Calu3 (cell line): Measurements from ENCODE around the gene SORCS1. TPM values are rescaled to one million over a fixed set of nuclear protein-coding genes. Genes with fewer than 3 reads are reported as not detected.

Experiments
- BruUV-seq: library from RNA; stranded (reverse); fragments of 400-500 nt; replicated peaks from 2 replicates; lab custom pipeline; 2021; lab: Mats Ljungman, UMichigan
- CTCF ChIA-PET: fragments of 300-600 bp; sonication (Branson Sonifier 250); formaldehyde crosslinking; loops from one replicate; lab custom pipeline; 2022; ENCODE audit warnings: antibody characterized with exemption; lab: Charles Lee
- DNase-seq: peaks from one replicate; pipeline ENCODE4 v3.0.0; 2022
- H3K27ac Mint-ChIP-seq: one replicate; pipeline ENCODE4 v1.8.0; 2022; ENCODE audit warnings: mixed read lengths; ENCODE audit not compliant: unreplicated experiment
- H3K27me3 Mint-ChIP-seq: one replicate; pipeline ENCODE4 v1.8.0; 2022; ENCODE audit warnings: mixed read lengths; ENCODE audit not compliant: unreplicated experiment
- H3K36me3 Mint-ChIP-seq: one replicate; pipeline ENCODE4 v1.8.0; 2022; ENCODE audit warnings: mild to moderate bottlenecking, moderate library complexity, mixed read lengths; ENCODE audit not compliant: insufficient read depth, unreplicated experiment
- H3K4me1 Mint-ChIP-seq: one replicate; pipeline ENCODE4 v1.8.0; 2022; ENCODE audit warnings: mild to moderate bottlenecking, low read depth, mixed read lengths; ENCODE audit not compliant: unreplicated experiment
- H3K4me3 Mint-ChIP-seq: one replicate; pipeline ENCODE4 v1.8.0; 2022; ENCODE audit warnings: mild to moderate bottlenecking, low read depth, moderate library complexity, mixed read lengths; ENCODE audit not compliant: unreplicated experiment
- H3K9me3 Mint-ChIP-seq: one replicate; pipeline ENCODE4 v1.8.0; 2022; ENCODE audit warnings: low read depth, mixed read lengths; ENCODE audit not compliant: unreplicated experiment
- CTCF ChIP-seq: fragments of 200-600 bp; IDR thresholded peaks from one replicate; pipeline ENCODE4 v1.8.0; 2022; ENCODE audit warnings: antibody characterized with exemption; ENCODE audit not compliant: unreplicated experiment
- intact Hi-C: fragments of 100-400 bp; cut with micrococcal nuclease; formaldehyde crosslinking; loops from one replicate; pipeline ENCODE4 v1.10.0; 2022; ENCODE audit not compliant: unreplicated experiment
- total RNA-seq: library from RNA; stranded (reverse); gene quantifications from 2 replicates; pipeline ENCODE4 v1.2.3, GENCODE V29; 2022

SORCS1 gene
- total RNA-seq, 1 experiment from 2014 or later: not detected

- DNase-seq: no peak
- intact Hi-C loops: no loop called here
- no peaks in the 10 kb centered on the region for H3K36me3 Mint-ChIP-seq
- BruUV-seq: no TSS peak
- no peaks in the 10 kb centered on the region for H3K4me1 Mint-ChIP-seq
- peaks cover 2% of the 10 kb centered on the region for H3K9me3 Mint-ChIP-seq
- CTCF ChIA-PET: no interaction called here
- no peak overlapping the region for H3K4me3 Mint-ChIP-seq
- no peaks in the 10 kb centered on the region for H3K27me3 Mint-ChIP-seq
- no peak overlapping the region for H3K27ac Mint-ChIP-seq
- no peak for TF ChIP-seq CTCF
Observed at GRCh38 chr10:106660550-106660949, 504.0 kb downstream of the SORCS1 start.

GRCh38 chr10:106655636-106656035 is 508.9 kb downstream of the SORCS1 start:
- Mint-ChIP-seq H3K36me3 (no peaks in the 10 kb centered on the region), H3K27me3 (peaks cover 22% of the 10 kb centered on the region)
- intact Hi-C loops: no loop called here

GRCh38 chr10:106655165-106655564 is 509.3 kb downstream of the SORCS1 start:
- intact Hi-C loops: no loop called here
- Mint-ChIP-seq H3K4me1 (no peaks in the 10 kb centered on the region), H3K9me3 (no peaks in the 10 kb centered on the region), H3K27ac (no peak overlapping the region), H3K36me3 (no peaks in the 10 kb centered on the region), H3K4me3 (no peak overlapping the region), H3K27me3 (peaks cover 26% of the 10 kb centered on the region)
- CTCF ChIA-PET: no interaction called here
- TF ChIP-seq CTCF: no peak
- DNase-seq: no peak
- BruUV-seq: no TSS peak

More at GRCh38 chr10:106655636-106656035, 508.9 kb downstream of the SORCS1 start:
- CTCF ChIA-PET: no interaction called here
- Mint-ChIP-seq H3K4me1 (no peaks in the 10 kb centered on the region), H3K9me3 (no peaks in the 10 kb centered on the region), H3K4me3 (no peak overlapping the region), H3K27ac (no peak overlapping the region)
- no peak for TF ChIP-seq CTCF
- no peak for DNase-seq
- no TSS peak for BruUV-seq

- CTCF ChIA-PET: no interaction called here
- no peak for TF ChIP-seq CTCF
- Mint-ChIP-seq H3K27me3 (peaks cover 42% of the 10 kb centered on the region), H3K4me1 (no peaks in the 10 kb centered on the region), H3K9me3 (no peaks in the 10 kb centered on the region), H3K27ac (no peak overlapping the region), H3K4me3 (no peak overlapping the region), H3K36me3 (no peaks in the 10 kb centered on the region)
- no peak for DNase-seq
- intact Hi-C loops: no loop called here
- no TSS peak for BruUV-seq
Observed at GRCh38 chr10:106652279-106652678, 512.2 kb downstream of the SORCS1 start.
